ENCODE results near the gene CIAO1.
"Not testable (repeated sequence)": the region's sequence is repeated elsewhere in the genome, so short reads cannot be mapped to it uniquely, and the experiment has no call there.

CIAO1 gene

DNA sequence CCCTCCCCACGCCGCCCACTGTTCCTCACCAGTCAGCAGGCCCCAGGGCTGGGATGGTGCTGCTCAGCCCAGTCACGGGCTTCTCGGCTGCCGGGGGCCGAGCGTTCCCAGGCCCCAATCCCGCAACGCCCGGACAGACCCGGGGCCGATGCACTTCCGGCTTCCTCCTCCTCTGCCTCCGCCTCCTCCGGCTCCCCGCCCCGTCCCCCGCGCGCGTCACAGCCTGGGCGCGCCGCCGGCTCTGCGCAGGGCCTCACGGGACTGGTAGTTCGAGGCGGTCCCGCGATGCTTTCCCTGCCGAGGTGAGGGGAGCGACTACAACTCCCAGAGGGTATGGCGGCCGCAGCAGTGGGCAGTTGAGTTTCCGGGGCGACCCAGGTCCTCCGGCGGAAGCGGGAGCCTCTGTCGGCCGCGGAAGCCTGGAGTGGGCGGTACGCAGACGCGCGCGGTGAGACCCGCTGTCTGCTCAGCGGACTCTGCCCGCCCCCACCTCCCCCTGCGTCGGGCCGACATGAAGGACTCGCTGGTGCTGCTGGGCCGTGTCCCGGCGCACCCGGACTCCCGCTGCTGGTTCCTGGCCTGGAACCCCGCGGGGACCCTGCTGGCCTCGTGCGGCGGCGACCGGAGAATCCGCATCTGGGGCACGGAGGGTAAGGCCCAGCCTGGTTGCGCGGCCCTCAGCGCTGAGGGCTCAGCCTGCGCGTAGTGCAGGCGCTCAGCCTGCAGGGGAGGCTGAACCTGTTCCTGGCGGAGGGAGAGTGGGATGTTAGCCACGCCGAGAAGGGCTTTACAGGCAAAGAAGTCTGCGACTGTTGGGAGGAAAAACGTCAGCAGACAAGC lies at the start of gene CIAO1, which contains the start of gene TMEM127:
Gene CIAO1 (plus strand): TSS at position 386 of the 840 bp plus-strand sequence. CDS start 126 bp downstream, at position 512.
Gene TMEM127 (minus strand): TSS at position 158 of the 840 bp plus-strand sequence. CDS start 616 bp downstream, outside the sequence.
- DNase-seq (ENCODE audit: low read depth) = peak; percentile 98

DNA sequence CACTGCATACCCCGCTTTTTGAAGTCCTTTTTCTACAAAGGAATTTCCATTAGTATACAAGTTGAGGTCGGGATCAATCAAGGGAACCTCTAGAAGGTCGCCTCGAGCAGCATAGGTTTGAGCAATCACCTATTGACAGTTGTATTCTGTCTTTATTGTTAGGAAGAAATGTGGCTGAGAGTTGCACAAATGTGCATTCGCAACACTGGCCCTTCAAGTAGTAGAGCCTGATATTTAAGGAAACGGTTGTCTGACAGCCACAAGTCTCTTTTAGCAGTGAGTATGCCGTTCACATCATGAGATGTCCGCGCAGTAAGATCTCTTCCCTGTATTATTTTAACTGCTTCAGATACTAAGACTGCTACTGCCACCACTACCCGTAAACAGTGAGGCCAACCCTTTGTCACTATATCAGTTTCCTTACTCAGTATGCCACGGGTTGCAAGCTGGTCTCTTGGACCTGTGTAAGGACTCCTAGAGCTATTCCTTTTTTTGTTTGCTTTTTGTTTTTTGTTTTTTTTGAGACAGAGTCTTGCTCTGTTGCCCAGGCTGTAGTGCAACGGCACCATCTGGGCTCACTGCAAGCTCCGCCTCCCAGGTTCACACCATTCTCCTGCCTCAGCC lies 47.4 kb upstream of the CIAO1 start:
- no peak for DNase-seq (ENCODE audit: low read depth)

- not testable (repeated sequence) for DNase-seq (ENCODE audit: low read depth)
These were observed 46.1 kb upstream of the CIAO1 start for GRCh38 chr2:96219959-96220358.

GRCh38 chr2:96221106-96221505 lies 44.9 kb upstream of the CIAO1 start:
- DNase-seq (ENCODE audit: low read depth) = not testable (repeated sequence)

- DNase-seq (ENCODE audit: low read depth) = no peak
These were observed 41.0 kb upstream of the CIAO1 start for GRCh38 chr2:96225016-96225533.

DNA sequence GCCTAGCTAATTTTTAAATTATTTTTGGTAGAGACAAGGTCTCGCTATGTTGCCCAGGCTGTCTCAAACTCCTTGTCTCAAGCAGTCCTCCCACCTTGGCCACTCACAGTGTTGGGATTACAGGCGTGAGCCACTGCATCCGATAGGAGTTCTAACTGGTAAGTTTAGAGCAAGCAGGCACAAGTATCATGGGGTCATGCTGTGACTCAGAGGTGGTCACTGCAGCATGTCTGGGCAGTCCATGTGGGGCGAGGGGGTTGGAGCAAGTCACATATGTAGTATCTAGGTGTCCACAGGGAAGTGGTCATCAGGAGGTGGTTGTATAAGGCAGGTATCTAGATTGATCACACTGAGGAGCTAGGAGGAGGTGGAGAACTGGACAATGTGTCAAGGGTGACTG lies 34.7 kb upstream of the CIAO1 start:
- DNase-seq (ENCODE audit: low read depth) = no peak

GRCh38 chr2:96233436-96233835 lies 32.6 kb upstream of the CIAO1 start:
- no peak for DNase-seq (ENCODE audit: low read depth)

- DNase-seq (ENCODE audit: low read depth) = no peak
These were observed 32.1 kb upstream of the CIAO1 start for GRCh38 chr2:96233880-96234316.

- DNase-seq (ENCODE audit: low read depth) = no peak
These were observed 29.1 kb upstream of the CIAO1 start for GRCh38 chr2:96236882-96237281.

- no peak for DNase-seq (ENCODE audit: low read depth)
These were observed 27.8 kb upstream of the CIAO1 start for GRCh38 chr2:96238266-96238665.

- no peak for DNase-seq (ENCODE audit: low read depth)
These were observed 26.9 kb upstream of the CIAO1 start for GRCh38 chr2:96239091-96239490.

DNA sequence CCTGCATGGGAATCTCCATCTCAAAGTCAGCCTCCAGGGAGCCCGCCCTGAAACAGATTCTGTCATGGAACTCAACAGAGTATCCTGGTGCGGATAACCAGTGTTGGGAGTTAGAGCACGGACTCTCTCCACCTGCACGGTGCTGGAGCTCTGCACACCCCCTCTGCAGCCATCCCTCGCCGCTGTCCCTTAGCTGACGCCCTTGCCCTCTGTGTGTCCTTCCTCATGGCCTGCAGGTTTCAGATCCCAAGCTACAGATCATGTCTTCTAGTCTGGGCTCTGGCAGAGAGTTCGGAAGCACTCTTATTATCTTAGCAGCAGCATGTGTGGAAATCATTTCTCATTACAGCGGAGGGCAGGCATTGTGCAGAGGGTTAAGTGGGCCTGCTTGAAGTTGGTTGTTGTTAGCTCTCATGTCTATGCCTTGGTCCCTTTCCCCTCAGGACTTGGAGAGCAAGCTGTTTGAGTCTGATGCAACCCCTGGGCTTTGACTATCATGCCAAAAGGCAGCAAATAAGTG lies 26.2 kb upstream of the CIAO1 start:
- DNase-seq (ENCODE audit: low read depth) = no peak

DNA sequence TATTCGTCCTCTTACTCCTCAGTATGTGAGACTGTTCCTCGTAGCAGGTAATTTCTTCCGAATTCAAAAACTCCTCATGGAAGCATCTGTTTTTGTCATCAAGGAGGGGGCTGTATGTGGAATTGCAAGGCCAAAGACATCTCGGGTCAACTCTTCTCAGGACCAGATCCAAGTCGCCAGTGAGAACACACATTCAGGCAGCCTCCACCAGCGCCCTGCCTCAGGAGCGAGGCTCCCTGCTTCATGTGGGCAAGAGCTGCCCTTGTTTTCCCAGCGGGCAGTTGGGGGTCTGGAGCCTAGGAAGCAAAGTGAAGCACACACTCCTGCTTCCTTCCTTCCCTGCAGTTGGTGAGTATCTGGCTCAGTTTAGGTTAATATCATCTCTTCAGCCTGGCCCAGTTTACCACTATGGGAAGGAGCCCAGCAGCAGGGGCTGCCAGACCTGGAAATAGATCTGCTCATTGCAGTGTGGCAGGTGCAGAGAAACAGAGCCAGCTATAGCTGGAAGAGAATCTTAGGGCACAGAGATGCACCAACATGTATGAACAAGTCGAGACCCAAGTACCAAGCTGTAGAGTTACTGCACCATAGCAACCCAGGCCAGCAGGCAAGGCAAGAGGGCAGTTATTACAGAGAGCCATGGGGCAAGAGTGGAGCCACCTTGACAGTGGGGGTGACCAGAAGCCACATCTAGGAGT lies 25.5 kb upstream of the CIAO1 start:
- DNase-seq (ENCODE audit: low read depth) = no peak

DNA sequence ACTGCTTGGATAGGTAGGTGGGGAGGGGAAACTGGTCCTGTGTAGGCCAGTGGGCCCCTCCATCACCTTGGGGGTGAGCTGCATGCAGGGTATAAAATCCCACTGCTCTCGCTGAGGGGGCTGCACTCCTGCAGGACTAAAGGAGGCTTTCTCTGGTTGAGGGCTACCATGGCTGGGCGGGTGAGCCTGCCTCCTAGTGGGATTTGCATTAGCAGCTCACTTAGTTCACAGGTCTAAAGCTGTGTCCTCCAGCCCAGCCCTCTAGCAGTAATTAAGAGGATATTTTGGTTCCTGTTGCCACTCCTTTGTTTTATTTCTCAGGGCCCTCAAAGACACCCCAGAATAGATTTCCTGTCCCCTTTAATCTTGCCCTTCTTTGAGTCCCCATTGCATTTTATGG lies 24.8 kb upstream of the CIAO1 start:
- no peak for DNase-seq (ENCODE audit: low read depth)

- peak; percentile 46 for DNase-seq (ENCODE audit: low read depth)
These were observed 24.0 kb upstream of the CIAO1 start for GRCh38 chr2:96241900-96242611.

GRCh38 chr2:96243843-96244242 lies 22.2 kb upstream of the CIAO1 start:
- DNase-seq (ENCODE audit: low read depth) = no peak

DNA sequence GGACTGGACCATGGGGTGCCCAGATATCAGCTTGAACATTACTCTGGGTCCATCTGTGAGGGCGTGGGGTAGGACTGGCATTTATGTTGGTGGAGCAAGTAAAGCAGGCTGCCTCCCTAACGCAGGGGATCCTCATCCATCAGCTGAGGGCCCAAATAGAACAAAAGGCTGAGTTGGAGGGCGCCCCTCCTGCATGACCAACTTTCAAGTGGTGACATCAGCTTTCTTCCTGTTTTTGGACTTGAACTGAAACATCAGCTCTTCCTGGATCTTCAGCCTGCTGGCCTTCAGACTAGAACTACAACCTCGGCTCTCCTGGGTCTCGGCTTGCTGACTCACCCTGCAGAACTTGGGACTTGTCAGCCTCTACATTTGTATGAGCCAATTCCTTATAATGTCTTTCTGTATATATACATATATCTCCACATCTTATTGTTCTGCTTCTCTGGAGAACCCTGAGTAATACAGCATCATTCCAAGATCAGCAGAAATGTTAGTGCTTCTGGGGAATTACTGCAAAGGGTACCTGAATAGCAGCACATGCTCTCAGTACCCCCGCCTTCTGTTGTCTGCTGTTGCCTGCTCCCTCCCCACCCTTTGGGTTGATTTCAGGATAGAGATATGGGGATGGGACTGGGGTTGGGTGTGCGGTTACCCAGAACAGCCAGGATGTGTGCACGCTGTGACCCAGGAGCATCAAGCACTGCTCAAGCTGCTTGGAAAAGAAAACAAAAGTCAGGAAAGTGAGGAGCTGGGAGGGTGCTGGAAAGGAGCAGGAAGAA lies 20.2 kb upstream of the CIAO1 start:
- no peak for DNase-seq (ENCODE audit: low read depth)

DNA sequence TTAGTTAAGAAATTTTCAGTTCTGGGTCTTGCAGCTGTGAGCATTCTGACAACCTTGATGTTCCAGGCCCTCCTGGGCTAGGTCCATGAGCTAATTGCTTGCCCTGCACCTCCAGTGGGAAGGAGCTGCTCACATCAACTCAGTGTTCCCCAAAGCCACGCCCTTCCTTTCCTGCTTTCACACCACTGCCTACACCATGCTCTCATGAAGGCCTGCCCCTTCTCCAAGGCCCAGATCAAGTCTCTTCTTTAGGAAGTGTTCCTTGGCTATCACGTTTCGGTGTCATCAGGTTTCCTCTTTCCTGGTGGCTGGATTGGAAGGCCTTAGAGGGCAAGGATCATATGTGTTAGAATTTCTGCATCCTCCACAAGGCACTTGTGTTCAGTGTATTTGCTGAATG lies 19.0 kb upstream of the CIAO1 start:
- DNase-seq (ENCODE audit: low read depth) = no peak

DNA sequence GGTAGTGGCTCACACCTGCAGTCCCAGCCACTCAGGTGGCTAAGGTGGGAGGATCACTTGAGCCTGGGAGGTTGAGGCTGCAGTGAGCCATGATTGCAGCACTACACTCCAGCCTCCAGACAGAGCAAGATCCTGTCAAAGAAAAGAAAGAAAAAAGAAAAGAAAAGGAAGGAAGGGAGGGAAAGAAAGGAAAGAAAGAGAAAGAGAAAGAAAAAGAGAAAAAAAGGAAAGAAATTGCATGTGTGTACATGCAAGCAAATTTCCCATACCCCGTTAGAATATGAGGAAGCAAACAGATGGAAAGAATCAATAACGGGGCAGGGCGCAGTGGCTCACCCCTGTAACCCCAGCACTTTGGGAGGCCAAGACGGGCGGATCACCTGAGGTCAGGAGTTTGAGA lies 18.1 kb upstream of the CIAO1 start:
- DNase-seq (ENCODE audit: low read depth) = no peak

- no peak for DNase-seq (ENCODE audit: low read depth)
These were observed 17.4 kb upstream of the CIAO1 start for GRCh38 chr2:96248624-96249023.

GRCh38 chr2:96249654-96250053 lies 16.4 kb upstream of the CIAO1 start:
- DNase-seq (ENCODE audit: low read depth) = no peak

Measured in activated T-cell treated with anti-CD3 and anti-CD28 coated beads for 24 hours (primary cell).